SU-DHL-6 (cell line): ENCODE data around the gene SLC18A2.

Experiments
- H2AFZ ChIP-seq: fragments of 200-600 bp; sonication (generic); 2 replicates; pipeline ENCODE4 v1.6.1; 2014; ENCODE audit warnings: low read depth, mild to moderate bottlenecking, moderate library complexity, mixed read lengths, antibody characterized with exemption, low read length; ENCODE audit not compliant: severe bottlenecking
- H3F3A ChIP-seq: fragments of 200-600 bp; shearing (Covaris generic); 2 replicates; pipeline ENCODE4 v1.6.0; 2016; ENCODE audit warnings: antibody characterized with exemption, mild to moderate bottlenecking; ENCODE audit not compliant: insufficient read depth
- H3K27ac ChIP-seq: fragments of 200-600 bp; sonication (generic); 2 replicates; pipeline ENCODE4 v1.5.1; 2016; ENCODE audit warnings: low read depth, mild to moderate bottlenecking, low read length, moderate library complexity, mixed read lengths
- H3K27me3 ChIP-seq: fragments of 200-600 bp; sonication (generic), shearing (Covaris generic); 2 replicates; pipeline ENCODE4 v1.6.0; 2014; ENCODE audit warnings: mild to moderate bottlenecking, low read length
- H3K36me3 ChIP-seq: fragments of 200-600 bp; sonication (generic); 2 replicates; pipeline ENCODE4 v1.6.1; 2014; ENCODE audit warnings: mild to moderate bottlenecking, low read length, mixed read lengths
- H3K4me2 ChIP-seq: fragments of 300-600, 200-600 bp; shearing (Covaris generic), sonication (generic); 2 replicates; pipeline ENCODE4 v1.6.0; 2014; ENCODE audit warnings: low read length, low read depth, mild to moderate bottlenecking; ENCODE audit not compliant: poor library complexity, severe bottlenecking
- H3K4me3 ChIP-seq: fragments of 200-600 bp; sonication (generic); 2 replicates; pipeline ENCODE4 v1.5.1; 2014; ENCODE audit warnings: antibody characterized with exemption, low read length, mild to moderate bottlenecking, mixed read lengths; ENCODE audit not compliant: insufficient read depth, poor library complexity, severe bottlenecking
- H3K79me2 ChIP-seq: fragments of 200-600 bp; sonication (generic); 2 replicates; pipeline ENCODE4 v1.6.1; 2014; ENCODE audit warnings: mild to moderate bottlenecking, low read length, moderate library complexity; ENCODE audit not compliant: insufficient read depth
- H3K9ac ChIP-seq: fragments of 200-600 bp; sonication (generic); 2 replicates; pipeline ENCODE4 v1.7.0; 2014; ENCODE audit warnings: mild to moderate bottlenecking, low read length
- H3K9me2 ChIP-seq: fragments of 200-600 bp; sonication (generic); replicated peaks from 2 replicates; pipeline ENCODE4 v1.6.1; 2014; ENCODE audit warnings: low read length; ENCODE audit not compliant: insufficient read depth
- H3K9me3 ChIP-seq: fragments of 200-600 bp; sonication (generic); 2 replicates; pipeline ENCODE4 v1.6.1; 2014; ENCODE audit warnings: low read length, mixed read lengths; ENCODE audit not compliant: insufficient read depth
- H4K20me1 ChIP-seq: fragments of 200-600 bp; sonication (generic); 2 replicates; pipeline ENCODE4 v1.6.1; 2014; ENCODE audit warnings: low read depth, mild to moderate bottlenecking, antibody characterized with exemption, low read length, moderate library complexity, mixed read lengths
- CTCF ChIP-seq: fragments of 200-600 bp; sonication (generic); IDR thresholded peaks from one replicate; pipeline ENCODE4 v1.5.1; 2017; ENCODE audit warnings: antibody characterized with exemption, mild to moderate bottlenecking, low read length, moderate library complexity; ENCODE audit not compliant: insufficient read depth, poor library complexity, severe bottlenecking
- EZH2phosphoT487 ChIP-seq: fragments of 200-600 bp; sonication (generic), shearing (Covaris generic); conservative IDR thresholded peaks from 2 replicates; pipeline ENCODE4 v1.6.1; 2018; ENCODE audit warnings: mild to moderate bottlenecking, antibody characterized with exemption, low read length, moderate library complexity, mixed read lengths

Gene SLC18A2

GRCh38 chr10:117255835-117256460 lies 15.0 kb downstream of the SLC18A2 start:
- Histone ChIP-seq H2AFZ (no peak overlapping the region), H3K27me3 (no peaks in the 10 kb centered on the region)

GRCh38 chr10:117256910-117257309 lies 16.0 kb downstream of the SLC18A2 start:
- no peaks in the 10 kb centered on the region for H3K9me2 ChIP-seq
- no peak for TF ChIP-seq EZH2phosphoT487
- TF ChIP-seq CTCF = no peak
- H3K4me3 ChIP-seq = no peak overlapping the region
- no peaks in the 10 kb centered on the region for H3K27me3 ChIP-seq
- no peaks in the 10 kb centered on the region for H3K36me3 ChIP-seq
- no peak overlapping the region for H3K9ac ChIP-seq
- no peaks in the 10 kb centered on the region for H3K79me2 ChIP-seq
- no peaks in the 10 kb centered on the region for H3K9me3 ChIP-seq
- H4K20me1 ChIP-seq = no peaks in the 10 kb centered on the region
- H3K4me2 ChIP-seq = no peak overlapping the region
- H2AFZ ChIP-seq = no peak overlapping the region
- H3K27ac ChIP-seq = no peak overlapping the region
- no peaks in the 10 kb centered on the region for H3F3A ChIP-seq

More at GRCh38 chr10:117255835-117256460, 15.0 kb downstream of the SLC18A2 start:
- Histone ChIP-seq H3K36me3 (no peaks in the 10 kb centered on the region), H3K79me2 (no peaks in the 10 kb centered on the region), H3F3A (no peaks in the 10 kb centered on the region), H3K9me3 (no peaks in the 10 kb centered on the region), H3K27ac (no peak overlapping the region), H3K9me2 (no peaks in the 10 kb centered on the region), H4K20me1 (no peaks in the 10 kb centered on the region), H3K9ac (no peak overlapping the region), H3K4me2 (no peak overlapping the region), H3K4me3 (no peak overlapping the region)
- TF ChIP-seq EZH2phosphoT487 (no peak), CTCF (no peak)

- Histone ChIP-seq H4K20me1 (no peaks in the 10 kb centered on the region), H3K9me2 (no peaks in the 10 kb centered on the region), H3K27ac (no peak overlapping the region), H3K9ac (no peak overlapping the region), H3K9me3 (no peaks in the 10 kb centered on the region), H3F3A (no peaks in the 10 kb centered on the region), H2AFZ (no peak overlapping the region), H3K4me3 (no peak overlapping the region), H3K27me3 (no peaks in the 10 kb centered on the region), H3K36me3 (no peaks in the 10 kb centered on the region), H3K4me2 (no peak overlapping the region), H3K79me2 (no peaks in the 10 kb centered on the region)
- no peak for TF ChIP-seq EZH2phosphoT487
- no peak for TF ChIP-seq CTCF
Measured at GRCh38 chr10:117257721-117258120, 16.8 kb downstream of the SLC18A2 start.
